Effector CD8-positive, alpha-beta T cell (primary cell): ENCODE results near the gene PAWR.

Source experiments
- DNase-seq: peaks from one replicate; lab custom pipeline; 2025; lab: John Stamatoyannopoulos, UW
- total RNA-seq, 4 experiments: gene quantifications; one replicate each; lab custom pipeline; 2026; lab: John Stamatoyannopoulos, UW

Gene PAWR
- total RNA-seq = 0.97 to 3.3 (median 1.8) reads per million in 4 experiments

GRCh38 chr12:79690638-79691510 lies at the start of gene PAWR:
Gene PAWR, minus strand, starts transcription at chr12:79690964. Its CDS starts 720 bp downstream, at chr12:79690244.
- DNase-seq = no peak

- no peak for DNase-seq
These were observed 47.3 kb upstream of the PAWR start for GRCh38 chr12:79737875-79738718.

DNA sequence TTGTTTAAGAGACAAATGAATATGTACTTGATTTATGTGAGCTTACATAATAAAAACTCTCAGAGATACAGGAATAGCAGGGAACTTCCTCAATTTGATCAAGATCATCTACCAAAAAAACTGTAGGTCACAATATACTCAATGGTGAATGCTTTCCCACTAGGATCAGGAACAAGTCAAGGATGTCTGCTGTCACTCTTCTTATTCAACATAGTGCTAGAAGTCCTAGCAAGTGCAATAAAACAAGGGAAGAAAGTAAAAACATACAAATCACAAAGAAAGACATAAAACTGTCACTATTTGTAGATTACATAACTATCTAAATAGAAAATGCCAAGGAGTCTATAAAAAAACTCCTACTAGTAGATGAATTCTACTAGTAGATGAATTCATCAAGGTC lies 41.9 kb upstream of the PAWR start:
- DNase-seq = no peak

DNA sequence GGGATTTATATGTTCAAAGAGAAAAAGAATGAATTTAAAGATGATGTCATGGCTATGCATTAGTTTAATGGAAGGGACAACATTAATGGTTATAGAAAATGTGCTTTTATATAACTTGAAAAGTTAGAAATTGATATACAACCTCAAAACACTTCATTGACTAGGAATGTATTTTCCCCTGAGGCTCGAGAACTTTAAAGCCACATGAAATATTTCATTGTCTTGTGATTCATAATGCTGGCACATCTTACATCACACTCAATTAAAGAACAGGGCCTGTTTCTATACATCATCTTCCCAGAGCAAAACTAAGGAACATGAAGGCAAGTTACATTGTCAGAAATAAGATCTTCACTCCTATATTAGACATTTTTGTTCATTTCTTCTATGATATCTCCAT lies 35.2 kb upstream of the PAWR start:
- DNase-seq = no peak

- no peak for DNase-seq
These were observed 26.2 kb upstream of the PAWR start for GRCh38 chr12:79717006-79717405.

DNA sequence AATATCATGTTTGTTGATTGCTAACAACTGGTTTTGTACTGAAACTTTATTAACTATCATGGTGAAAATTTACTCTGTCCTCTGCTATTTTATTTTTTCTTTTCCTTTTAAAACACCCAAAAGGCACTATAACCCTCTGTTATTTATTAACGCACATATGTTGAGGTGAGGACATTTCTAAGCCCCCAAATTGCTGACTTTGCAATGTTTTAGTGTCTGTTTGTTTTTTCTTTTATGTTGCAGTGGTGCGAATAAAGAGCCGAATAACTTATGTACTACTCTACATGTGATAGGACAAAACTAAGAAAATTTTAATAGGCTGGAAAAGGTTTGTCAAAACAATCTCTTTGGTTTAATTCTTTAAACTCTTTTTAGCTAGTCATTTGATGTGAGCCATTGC lies 24.5 kb upstream of the PAWR start:
- DNase-seq = no peak

- DNase-seq = no peak
These were observed 20.1 kb upstream of the PAWR start for GRCh38 chr12:79710707-79711483.

DNA sequence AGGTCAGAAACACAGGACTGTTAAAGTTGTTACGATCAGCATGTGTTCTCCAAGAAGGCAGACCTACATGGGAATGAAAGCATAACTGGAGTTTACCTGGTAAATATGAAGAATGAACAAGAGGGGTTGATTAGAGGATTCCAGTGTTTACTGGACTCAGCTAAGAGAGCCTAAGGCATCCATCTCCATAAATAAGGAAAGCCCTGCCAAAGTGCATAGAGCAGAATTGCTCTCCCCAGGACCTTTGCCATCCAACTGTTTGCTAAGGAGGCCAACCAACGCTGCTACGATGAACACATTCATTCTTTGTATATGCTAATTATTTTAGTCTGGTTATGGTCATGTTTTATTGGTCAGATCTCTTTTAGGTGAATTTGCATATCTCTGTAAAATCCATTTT lies 17.1 kb upstream of the PAWR start:
- no peak for DNase-seq

GRCh38 chr12:79706676-79707075 lies 15.9 kb upstream of the PAWR start:
- no peak for DNase-seq

DNA sequence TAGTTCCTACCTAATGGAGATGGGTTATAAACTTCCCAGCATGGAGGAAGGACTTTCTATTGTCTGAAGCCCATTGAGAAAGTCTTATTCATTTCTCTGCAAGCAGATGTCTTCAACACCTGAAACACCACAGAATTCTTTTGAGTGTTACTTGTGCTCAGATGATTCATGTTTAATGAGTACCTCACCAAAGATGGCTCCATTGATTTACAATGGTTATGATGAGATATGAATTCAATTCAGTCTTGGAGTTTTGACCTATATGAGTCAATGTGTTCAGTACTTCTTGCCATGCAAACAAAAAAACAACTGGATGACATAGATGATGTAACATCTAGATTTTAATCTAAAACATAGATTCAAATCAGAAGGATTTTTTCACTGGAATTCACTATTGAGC lies 15.4 kb upstream of the PAWR start:
- DNase-seq = no peak

DNA sequence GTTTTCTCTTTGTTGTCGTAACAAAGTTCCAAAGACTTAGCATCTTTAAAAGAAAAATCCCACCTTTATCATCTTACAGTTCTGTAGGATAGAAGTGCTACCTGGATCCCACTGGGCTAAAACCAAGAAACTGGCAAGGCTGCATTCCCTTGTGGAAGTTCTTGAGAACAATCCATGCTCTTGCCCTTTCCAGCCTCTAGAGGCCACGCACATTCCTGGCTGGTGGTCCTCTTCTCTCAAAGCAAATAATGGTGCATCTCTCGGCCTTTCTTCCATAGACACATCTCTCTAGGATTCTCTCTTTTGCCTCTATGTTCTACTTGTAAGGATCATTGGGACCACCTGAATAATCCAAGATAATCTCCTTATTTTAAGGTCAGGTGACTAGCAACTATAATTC lies 8.2 kb upstream of the PAWR start:
- DNase-seq = no peak

GRCh38 chr12:79696416-79696815 lies 5.7 kb upstream of the PAWR start:
- DNase-seq = no peak

GRCh38 chr12:79692860-79693577 lies 2.3 kb upstream of the PAWR start:
- no peak for DNase-seq

- no peak for DNase-seq
These were observed 916 bp upstream of the PAWR start for GRCh38 chr12:79691511-79692248.

GRCh38 chr12:79690142-79690637 lies 574 bp downstream of the PAWR start:
- no peak for DNase-seq

DNA sequence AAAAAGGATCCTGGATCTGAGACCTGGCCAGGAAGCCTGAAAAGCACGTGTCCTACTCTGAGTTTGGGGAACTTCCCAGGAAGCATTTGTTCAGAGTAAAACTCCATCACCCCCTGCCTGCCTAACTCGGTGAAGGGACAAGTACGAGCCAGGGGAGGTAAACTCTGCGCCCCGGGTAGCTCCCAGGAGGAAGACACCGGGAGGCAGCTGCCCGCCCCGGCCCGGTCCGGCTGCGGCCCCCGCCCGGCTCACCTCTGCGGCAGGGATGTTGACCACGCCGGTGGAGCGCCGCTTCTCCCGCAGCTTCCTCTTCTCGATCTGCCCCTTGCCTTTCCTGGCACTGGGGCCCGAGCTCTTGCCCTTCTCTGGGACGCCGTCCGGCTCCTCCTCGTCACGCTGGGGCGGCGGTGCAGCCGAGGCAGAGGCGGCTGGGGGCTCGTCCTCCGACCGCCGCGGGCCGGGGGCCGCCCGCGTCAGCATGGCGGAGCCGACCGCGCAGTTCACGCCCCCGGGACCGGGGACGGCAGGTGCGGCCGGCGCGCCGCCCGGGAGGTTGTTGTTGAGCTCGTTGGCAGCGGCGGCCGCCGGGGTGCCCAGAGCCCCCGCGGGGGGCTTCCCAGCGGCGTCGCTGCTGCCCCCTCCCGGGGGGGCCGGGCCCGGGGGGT lies 1.2 kb downstream of the PAWR start:
- no peak for DNase-seq

DNA sequence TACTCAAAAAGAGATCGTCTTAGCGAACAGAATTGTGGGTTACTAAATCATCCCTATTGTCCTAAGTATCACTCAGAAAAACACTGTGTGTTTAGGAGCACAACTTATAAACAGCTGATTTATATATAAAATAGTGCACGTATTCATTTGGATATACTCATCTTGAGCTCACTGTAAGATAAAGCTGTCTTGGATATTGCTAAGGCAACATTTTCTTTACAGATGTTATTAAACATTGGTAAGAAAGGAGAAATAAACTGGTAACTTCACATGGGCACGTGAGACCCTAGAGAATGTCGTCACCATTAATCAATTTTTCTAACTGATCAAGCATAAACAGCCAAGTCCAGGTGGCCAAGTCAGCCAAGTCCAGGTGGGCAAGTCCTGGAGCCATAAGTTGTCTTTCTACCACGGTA lies 1.7 kb downstream of the PAWR start:
- no peak for DNase-seq

- DNase-seq = no peak
These were observed 2.2 kb downstream of the PAWR start for GRCh38 chr12:79688376-79689060.

DNA sequence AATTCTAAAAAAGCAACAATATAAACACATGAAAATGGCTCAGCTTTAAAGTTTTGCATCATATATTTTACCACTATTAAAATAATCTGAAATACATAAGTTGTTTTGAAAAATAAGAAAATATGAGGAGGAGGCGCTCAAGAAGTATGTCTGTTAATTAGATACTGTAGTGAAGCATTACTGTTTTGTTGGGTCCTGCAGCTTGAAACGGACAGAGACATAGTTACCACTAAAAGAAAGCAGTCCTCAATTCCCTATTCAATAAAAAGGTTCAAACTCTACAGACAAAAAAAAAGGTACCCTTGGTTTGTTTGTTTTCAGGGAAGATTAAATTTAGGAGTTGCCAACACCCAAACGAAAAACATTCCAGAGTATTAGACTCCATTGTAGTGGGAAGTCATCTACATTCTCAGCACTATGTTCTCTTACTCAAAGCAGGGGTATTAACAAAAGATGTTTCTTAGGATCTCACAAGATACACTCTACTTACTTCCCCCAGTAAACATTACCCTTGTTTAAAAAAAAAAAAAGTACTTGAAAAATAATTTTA lies 3.0 kb downstream of the PAWR start:
- DNase-seq = no peak
